Progenitor cell of endocrine pancreas (in vitro differentiated cells): ENCODE results near the gene TIMP3. TPM values are rescaled to one million over a fixed set of nuclear protein-coding genes. Genes with fewer than 3 reads are reported as not detected.
"Not testable (repeated sequence)": the region's sequence is repeated elsewhere in the genome, so short reads cannot be mapped to it uniquely, and the experiment has no call there.

Source experiments
- DNase-seq: peaks from one replicate; pipeline ENCODE4 v3.0.0; 2021; ENCODE audit warnings: low spot score; ENCODE audit not compliant: unreplicated experiment
- H3K27ac Mint-ChIP-seq: 2 replicates; pipeline ENCODE4 v1.8.0; 2021; ENCODE audit warnings: mild to moderate bottlenecking, moderate library complexity, mixed read lengths
- H3K27me3 Mint-ChIP-seq: 2 replicates; pipeline ENCODE4 v1.8.0; 2021; ENCODE audit warnings: mixed read lengths
- H3K36me3 Mint-ChIP-seq: 2 replicates; pipeline ENCODE4 v1.8.0; 2022; ENCODE audit warnings: mixed read lengths; ENCODE audit not compliant: insufficient read depth
- H3K4me1 Mint-ChIP-seq: 2 replicates; pipeline ENCODE4 v1.8.0; 2021; ENCODE audit warnings: low read depth, mixed read lengths
- H3K4me3 Mint-ChIP-seq: 2 replicates; pipeline ENCODE4 v1.8.0; 2021; ENCODE audit warnings: low read depth, mild to moderate bottlenecking, moderate library complexity, mixed read lengths
- H3K9me3 Mint-ChIP-seq: 2 replicates; pipeline ENCODE4 v1.8.0; 2021; ENCODE audit warnings: low read depth, mixed read lengths
- long read RNA-seq: library from polyadenylated mRNA; unstranded; transcript quantifications from one replicate; pipeline ENCODE4 v2.0.0, GENCODE V29; 2020
- total RNA-seq: library from RNA; stranded (reverse); gene quantifications from 2 replicates; pipeline ENCODE4 v1.2.1, GENCODE V29; 2021
- TF ChIP-seq, protein P1 (sequence below): fragments of 200-600 bp; sonication (generic); IDR thresholded peaks from one replicate; pipeline ENCODE4 v1.5.0; 2021; ENCODE audit warnings: antibody characterized with exemption, mild to moderate bottlenecking; ENCODE audit not compliant: unreplicated experiment

The TIMP3 gene
- total RNA-seq = 2.4 and 3.2 TPM in 2 replicates
- long read RNA-seq, partial matches to known transcripts = 0 of 3 reads
- long read RNA-seq, other reads (novel, unspliced or antisense) = 3 of 3 reads

- Mint-ChIP-seq H3K9me3 (no peaks in the 10 kb centered on the region), H3K36me3 (no peaks in the 10 kb centered on the region), H3K4me1 (peaks cover 10% of the 10 kb centered on the region), H3K4me3 (peak within 1 kb of the TSS; percentile 67), H3K27me3 (peaks cover 66% of the 10 kb centered on the region), H3K27ac (no peak within 1 kb of the TSS)
- peak; percentile 59 for DNase-seq
- TF ChIP-seq, protein P1, sequence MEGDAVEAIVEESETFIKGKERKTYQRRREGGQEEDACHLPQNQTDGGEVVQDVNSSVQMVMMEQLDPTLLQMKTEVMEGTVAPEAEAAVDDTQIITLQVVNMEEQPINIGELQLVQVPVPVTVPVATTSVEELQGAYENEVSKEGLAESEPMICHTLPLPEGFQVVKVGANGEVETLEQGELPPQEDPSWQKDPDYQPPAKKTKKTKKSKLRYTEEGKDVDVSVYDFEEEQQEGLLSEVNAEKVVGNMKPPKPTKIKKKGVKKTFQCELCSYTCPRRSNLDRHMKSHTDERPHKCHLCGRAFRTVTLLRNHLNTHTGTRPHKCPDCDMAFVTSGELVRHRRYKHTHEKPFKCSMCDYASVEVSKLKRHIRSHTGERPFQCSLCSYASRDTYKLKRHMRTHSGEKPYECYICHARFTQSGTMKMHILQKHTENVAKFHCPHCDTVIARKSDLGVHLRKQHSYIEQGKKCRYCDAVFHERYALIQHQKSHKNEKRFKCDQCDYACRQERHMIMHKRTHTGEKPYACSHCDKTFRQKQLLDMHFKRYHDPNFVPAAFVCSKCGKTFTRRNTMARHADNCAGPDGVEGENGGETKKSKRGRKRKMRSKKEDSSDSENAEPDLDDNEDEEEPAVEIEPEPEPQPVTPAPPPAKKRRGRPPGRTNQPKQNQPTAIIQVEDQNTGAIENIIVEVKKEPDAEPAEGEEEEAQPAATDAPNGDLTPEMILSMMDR = no peak
Observed at GRCh38 chr22:32801537-32802236, at the start of gene TIMP3. TIMP3 (plus strand) TSS chr22:32801705; CDS start chr22:32802002, 297 bp downstream.

DNA sequence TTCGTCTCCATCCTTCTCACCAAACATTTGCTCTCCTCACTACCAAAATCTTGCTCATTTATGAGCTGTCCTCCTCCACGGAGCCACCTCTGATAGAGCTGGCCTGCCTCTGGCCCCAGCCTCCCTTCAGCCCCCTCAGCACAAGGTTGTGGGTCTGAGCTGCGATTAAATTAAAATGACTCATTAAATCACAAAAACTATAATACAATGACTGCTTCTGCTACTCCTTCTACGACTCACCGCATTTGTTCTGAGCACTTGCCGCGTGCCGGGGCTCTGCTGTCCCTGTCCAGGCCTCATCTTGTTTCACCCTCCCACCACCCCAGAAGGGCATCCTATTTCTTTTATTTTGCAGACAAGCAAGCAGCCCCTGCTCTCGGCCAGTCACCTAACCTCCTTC is 49.2 kb upstream of the TIMP3 start:
- no peak overlapping the region for H3K27ac Mint-ChIP-seq

DNA sequence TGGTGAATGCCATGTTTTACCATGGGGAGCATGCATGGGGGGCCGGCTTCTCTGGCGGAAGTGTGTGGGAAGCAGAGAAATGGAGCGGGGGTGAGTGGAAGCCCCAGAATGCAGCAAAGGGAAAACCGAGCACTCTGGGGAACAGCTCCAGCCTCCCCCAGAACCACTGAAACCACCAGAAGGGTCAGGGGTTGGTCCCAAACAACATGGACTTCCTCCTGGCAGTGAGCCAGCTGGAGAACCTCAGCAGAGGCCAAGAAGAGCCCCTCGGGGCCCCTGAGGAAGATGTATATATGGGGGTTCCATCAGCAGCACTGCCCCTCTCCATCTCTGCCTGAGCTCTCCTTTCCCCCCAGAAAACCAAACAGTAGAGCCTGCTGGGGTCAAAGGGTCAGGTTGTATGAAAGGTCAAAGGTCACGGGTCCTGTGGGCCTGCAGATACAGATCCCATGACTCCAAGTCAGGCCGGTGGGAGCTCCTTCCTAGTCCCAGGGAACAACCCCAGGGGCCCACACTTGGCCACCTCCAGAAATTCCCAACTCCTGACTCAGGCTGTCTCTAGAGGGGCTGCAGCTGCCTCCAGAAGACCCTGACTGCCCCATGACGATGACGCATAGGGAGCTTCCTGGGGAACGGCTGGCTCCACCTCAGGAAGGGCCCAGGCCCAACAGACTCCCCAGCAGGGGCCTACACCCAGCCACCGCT is 48.5 kb upstream of the TIMP3 start:
- no peak for DNase-seq
- Mint-ChIP-seq H3K36me3 (no peaks in the 10 kb centered on the region), H3K4me1 (peaks cover 2% of the 10 kb centered on the region), H3K4me3 (no peak overlapping the region), H3K9me3 (no peaks in the 10 kb centered on the region), H3K27me3 (no peaks in the 10 kb centered on the region), H3K27ac (no peak overlapping the region)
- TF ChIP-seq, protein P1 = no peak

More for the DNA sequence above, 49.2 kb upstream of the TIMP3 start:
- Mint-ChIP-seq H3K4me1 (peaks cover 2% of the 10 kb centered on the region), H3K27me3 (no peaks in the 10 kb centered on the region), H3K4me3 (no peak overlapping the region), H3K9me3 (no peaks in the 10 kb centered on the region), H3K36me3 (no peaks in the 10 kb centered on the region)
- no peak for DNase-seq
- TF ChIP-seq, protein P1 = no peak

GRCh38 chr22:32753591-32753990 is 47.9 kb upstream of the TIMP3 start:
- Mint-ChIP-seq H3K4me1 (peaks cover 2% of the 10 kb centered on the region), H3K36me3 (no peaks in the 10 kb centered on the region), H3K4me3 (no peak overlapping the region), H3K27me3 (no peaks in the 10 kb centered on the region), H3K9me3 (no peaks in the 10 kb centered on the region), H3K27ac (no peak overlapping the region)
- no peak for DNase-seq
- TF ChIP-seq, protein P1 = no peak

- TF ChIP-seq, protein P1 = no peak
- H3K4me3 Mint-ChIP-seq = no peak overlapping the region
- no peak for DNase-seq
- no peaks in the 10 kb centered on the region for H3K36me3 Mint-ChIP-seq
- H3K4me1 Mint-ChIP-seq = peaks cover 2% of the 10 kb centered on the region
- no peaks in the 10 kb centered on the region for H3K27me3 Mint-ChIP-seq
- no peaks in the 10 kb centered on the region for H3K9me3 Mint-ChIP-seq
- no peak overlapping the region for H3K27ac Mint-ChIP-seq
Observed at GRCh38 chr22:32754413-32755041, 47.0 kb upstream of the TIMP3 start.

- not testable (repeated sequence) for H3K27ac Mint-ChIP-seq, H3K9me3 Mint-ChIP-seq
Observed at GRCh38 chr22:32757086-32757762, 44.3 kb upstream of the TIMP3 start.

More at GRCh38 chr22:32757086-32757762, 44.3 kb upstream of the TIMP3 start:
- not testable (repeated sequence) for H3K4me1 Mint-ChIP-seq, H3K27me3 Mint-ChIP-seq, DNase-seq, H3K36me3 Mint-ChIP-seq, H3K4me3 Mint-ChIP-seq
